HG03432 (cell line): ENCODE data around the gene LAMTOR5.
"Not testable (repeated sequence)": the region's sequence is repeated elsewhere in the genome, so short reads cannot be mapped to it uniquely, and the experiment has no call there.

ENCODE experiments used
- ATAC-seq: cut with Tn5 transposase; IDR thresholded peaks from one replicate; pipeline ENCODE4 v1.9.1; 2021; ENCODE audit warnings: mild to moderate bottlenecking, moderate library complexity; ENCODE audit not compliant: unreplicated experiment

Gene LAMTOR5

GRCh38 chr1:110407260-110408210 is at the start of gene LAMTOR5:
LAMTOR5 (minus strand) TSS chr1:110407694; CDS start chr1:110407620, 74 bp downstream.
- ATAC-seq = peak; percentile 91

- ATAC-seq = no peak
Observed at GRCh38 chr1:110457206-110457605, 49.7 kb upstream of the LAMTOR5 start.

GRCh38 chr1:110455151-110455550 is 47.7 kb upstream of the LAMTOR5 start:
- no peak for ATAC-seq

GRCh38 chr1:110454328-110454727 is 46.8 kb upstream of the LAMTOR5 start:
- no peak for ATAC-seq

GRCh38 chr1:110453829-110454228 is 46.3 kb upstream of the LAMTOR5 start:
- ATAC-seq = no peak

GRCh38 chr1:110452330-110452729 is 44.8 kb upstream of the LAMTOR5 start:
- ATAC-seq = no peak

- ATAC-seq = no peak
Observed at GRCh38 chr1:110450929-110451328, 43.4 kb upstream of the LAMTOR5 start, which contains the start of gene PROK1. PROK1 (plus strand) TSS chr1:110451149; CDS start chr1:110451217, 68 bp downstream.

GRCh38 chr1:110449661-110450651 is 42.5 kb upstream of the LAMTOR5 start:
- ATAC-seq = no peak

GRCh38 chr1:110444561-110444960 is 37.1 kb upstream of the LAMTOR5 start:
- no peak for ATAC-seq

- ATAC-seq = no peak
Observed at GRCh38 chr1:110443451-110443850, 36.0 kb upstream of the LAMTOR5 start.

GRCh38 chr1:110441888-110442287 is 34.4 kb upstream of the LAMTOR5 start:
- ATAC-seq = no peak

GRCh38 chr1:110440877-110441276 is 33.4 kb upstream of the LAMTOR5 start:
- no peak for ATAC-seq

GRCh38 chr1:110439873-110440272 is 32.4 kb upstream of the LAMTOR5 start:
- ATAC-seq = not testable (repeated sequence)

GRCh38 chr1:110438893-110439292 is 31.4 kb upstream of the LAMTOR5 start:
- ATAC-seq = no peak

GRCh38 chr1:110437645-110438299 is 30.3 kb upstream of the LAMTOR5 start:
- ATAC-seq = not testable (repeated sequence)

GRCh38 chr1:110436635-110437034 is 29.1 kb upstream of the LAMTOR5 start:
- ATAC-seq = no peak

- no peak for ATAC-seq
Observed at GRCh38 chr1:110434946-110435345, 27.5 kb upstream of the LAMTOR5 start.

GRCh38 chr1:110433803-110434202 is 26.3 kb upstream of the LAMTOR5 start:
- no peak for ATAC-seq

- no peak for ATAC-seq
Observed at GRCh38 chr1:110433213-110433612, 25.7 kb upstream of the LAMTOR5 start.

- no peak for ATAC-seq
Observed at GRCh38 chr1:110430901-110431300, 23.4 kb upstream of the LAMTOR5 start.

GRCh38 chr1:110430366-110430765 is 22.9 kb upstream of the LAMTOR5 start:
- ATAC-seq = no peak
